RWPE2 (cell line): ENCODE data around the gene EIF2S2.

ENCODE experiments used
- ATAC-seq: fragments of 200-7000 bp; cut with Tn5 transposase; 3 replicates; pipeline ENCODE4 v1.9.1; 2021; ENCODE audit warnings: low read depth
- DNase-seq: peaks from one replicate; pipeline ENCODE4 v3.0.0-alpha.2; 2020; ENCODE audit warnings: low spot score
- H3K27ac ChIP-seq: fragments of 450-650 bp; 2 replicates; pipeline ENCODE4 v1.5.1; 2017; ENCODE audit warnings: mild to moderate bottlenecking; ENCODE audit not compliant: poor library complexity, severe bottlenecking
- H3K27me3 ChIP-seq: fragments of 250-450 bp; sonication (Bioruptor Pico); 2 replicates; pipeline ENCODE4 v1.5.1; 2021; ENCODE audit warnings: mild to moderate bottlenecking, moderate library complexity; ENCODE audit not compliant: insufficient read depth, poor library complexity, severe bottlenecking
- H3K36me3 ChIP-seq: fragments of 250-450 bp; sonication (Bioruptor Pico); 2 replicates; pipeline ENCODE4 v1.5.1; 2020; ENCODE audit warnings: low read depth, mild to moderate bottlenecking, moderate library complexity
- H3K4me1 ChIP-seq: fragments of 250-450 bp; sonication (Bioruptor Pico); 2 replicates; pipeline ENCODE4 v1.5.1; 2021; ENCODE audit warnings: mild to moderate bottlenecking, moderate library complexity; ENCODE audit not compliant: insufficient read depth, poor library complexity, severe bottlenecking
- H3K4me3 ChIP-seq: fragments of 250-450 bp; sonication (Bioruptor Pico); 2 replicates; pipeline ENCODE4 v1.5.1; 2021; ENCODE audit warnings: mild to moderate bottlenecking, moderate library complexity; ENCODE audit not compliant: severe bottlenecking
- H3K9me3 ChIP-seq: fragments of 250-450 bp; sonication (Bioruptor Pico); 2 replicates; pipeline ENCODE4 v1.5.1; 2021; ENCODE audit warnings: mild to moderate bottlenecking, moderate library complexity; ENCODE audit not compliant: severe bottlenecking
- CTCF ChIP-seq: fragments of 450-650 bp; IDR thresholded peaks from one replicate; pipeline ENCODE4 v1.5.1; 2017; ENCODE audit warnings: mild to moderate bottlenecking, moderate library complexity; ENCODE audit not compliant: poor library complexity, severe bottlenecking

EIF2S2 gene

GRCh38 chr20:34108616-34109174 is 3.3 kb downstream of the EIF2S2 start:
- H3K4me3 ChIP-seq, result no peak overlapping the region
- DNase-seq (no peak), ATAC-seq (no peak)
- H3K4me1 ChIP-seq, result peaks cover 28% of the 10 kb centered on the region
- no peaks in the 10 kb centered on the region for H3K27me3 ChIP-seq
- no peak overlapping the region for H3K27ac ChIP-seq
- peaks cover 79% of the 10 kb centered on the region for H3K36me3 ChIP-seq
- TF ChIP-seq CTCF, result no peak
- no peaks in the 10 kb centered on the region for H3K9me3 ChIP-seq

GRCh38 chr20:34105978-34106675 is 5.9 kb downstream of the EIF2S2 start:
- no peaks in the 10 kb centered on the region for H3K9me3 ChIP-seq
- peaks cover 28% of the 10 kb centered on the region for H3K4me1 ChIP-seq
- TF ChIP-seq CTCF, result no peak
- DNase-seq (no peak), ATAC-seq (no peak)
- no peak overlapping the region for H3K27ac ChIP-seq
- H3K27me3 ChIP-seq, result no peaks in the 10 kb centered on the region
- H3K36me3 ChIP-seq, result peaks cover 100% of the 10 kb centered on the region
- H3K4me3 ChIP-seq, result no peak overlapping the region

GRCh38 chr20:34104059-34104458 is 8.0 kb downstream of the EIF2S2 start:
- no peaks in the 10 kb centered on the region for H3K27me3 ChIP-seq
- DNase-seq, result no peak
- H3K4me1 ChIP-seq, result peaks cover 16% of the 10 kb centered on the region
- H3K4me3 ChIP-seq, result no peak overlapping the region
- H3K9me3 ChIP-seq, result no peaks in the 10 kb centered on the region
- no peak for ATAC-seq
- H3K27ac ChIP-seq, result no peak overlapping the region
- TF ChIP-seq CTCF, result no peak
- H3K36me3 ChIP-seq, result peaks cover 100% of the 10 kb centered on the region

- Histone ChIP-seq H3K36me3 (peaks cover 100% of the 10 kb centered on the region), H3K4me1 (no peaks in the 10 kb centered on the region), H3K9me3 (no peaks in the 10 kb centered on the region), H3K27ac (no peak overlapping the region), H3K4me3 (no peak overlapping the region), H3K27me3 (no peaks in the 10 kb centered on the region)
- ATAC-seq (no peak), DNase-seq (no peak)
- no peak for TF ChIP-seq CTCF
These were observed 9.7 kb downstream of the EIF2S2 start for GRCh38 chr20:34102342-34102741.

GRCh38 chr20:34100576-34100975 is 11.5 kb downstream of the EIF2S2 start:
- TF ChIP-seq CTCF, result no peak
- Histone ChIP-seq H3K36me3 (peaks cover 100% of the 10 kb centered on the region), H3K27me3 (no peaks in the 10 kb centered on the region), H3K9me3 (no peaks in the 10 kb centered on the region), H3K4me3 (no peak overlapping the region), H3K27ac (no peak overlapping the region), H3K4me1 (no peaks in the 10 kb centered on the region)
- ATAC-seq (no peak), DNase-seq (no peak)
